Esophagus mucosa (tissue), 1 donor: Measurements from ENCODE around the gene SECISBP2L. TPM values are rescaled to one million over a fixed set of nuclear protein-coding genes. Genes with fewer than 3 reads are reported as not detected.
"Not testable (repeated sequence)": the region's sequence is repeated elsewhere in the genome, so short reads cannot be mapped to it uniquely, and the experiment has no call there.

Experiments used
- ATAC-seq: fragments of 200-7000 bp; cut with Tn5 transposase; one replicate; pipeline ENCODE4 v1.9.1; 2020
- total RNA-seq: library from RNA; stranded (reverse); gene quantifications from one replicate; pipeline ENCODE4 v1.2.4, GENCODE V29; 2023
- donor health status: DM: yes; HTN: yes; CAD: no.

The SECISBP2L gene, protein sequence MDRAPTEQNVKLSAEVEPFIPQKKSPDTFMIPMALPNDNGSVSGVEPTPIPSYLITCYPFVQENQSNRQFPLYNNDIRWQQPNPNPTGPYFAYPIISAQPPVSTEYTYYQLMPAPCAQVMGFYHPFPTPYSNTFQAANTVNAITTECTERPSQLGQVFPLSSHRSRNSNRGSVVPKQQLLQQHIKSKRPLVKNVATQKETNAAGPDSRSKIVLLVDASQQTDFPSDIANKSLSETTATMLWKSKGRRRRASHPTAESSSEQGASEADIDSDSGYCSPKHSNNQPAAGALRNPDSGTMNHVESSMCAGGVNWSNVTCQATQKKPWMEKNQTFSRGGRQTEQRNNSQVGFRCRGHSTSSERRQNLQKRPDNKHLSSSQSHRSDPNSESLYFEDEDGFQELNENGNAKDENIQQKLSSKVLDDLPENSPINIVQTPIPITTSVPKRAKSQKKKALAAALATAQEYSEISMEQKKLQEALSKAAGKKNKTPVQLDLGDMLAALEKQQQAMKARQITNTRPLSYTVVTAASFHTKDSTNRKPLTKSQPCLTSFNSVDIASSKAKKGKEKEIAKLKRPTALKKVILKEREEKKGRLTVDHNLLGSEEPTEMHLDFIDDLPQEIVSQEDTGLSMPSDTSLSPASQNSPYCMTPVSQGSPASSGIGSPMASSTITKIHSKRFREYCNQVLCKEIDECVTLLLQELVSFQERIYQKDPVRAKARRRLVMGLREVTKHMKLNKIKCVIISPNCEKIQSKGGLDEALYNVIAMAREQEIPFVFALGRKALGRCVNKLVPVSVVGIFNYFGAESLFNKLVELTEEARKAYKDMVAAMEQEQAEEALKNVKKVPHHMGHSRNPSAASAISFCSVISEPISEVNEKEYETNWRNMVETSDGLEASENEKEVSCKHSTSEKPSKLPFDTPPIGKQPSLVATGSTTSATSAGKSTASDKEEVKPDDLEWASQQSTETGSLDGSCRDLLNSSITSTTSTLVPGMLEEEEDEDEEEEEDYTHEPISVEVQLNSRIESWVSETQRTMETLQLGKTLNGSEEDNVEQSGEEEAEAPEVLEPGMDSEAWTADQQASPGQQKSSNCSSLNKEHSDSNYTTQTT
- total RNA-seq = 19.3 TPM

DNA sequence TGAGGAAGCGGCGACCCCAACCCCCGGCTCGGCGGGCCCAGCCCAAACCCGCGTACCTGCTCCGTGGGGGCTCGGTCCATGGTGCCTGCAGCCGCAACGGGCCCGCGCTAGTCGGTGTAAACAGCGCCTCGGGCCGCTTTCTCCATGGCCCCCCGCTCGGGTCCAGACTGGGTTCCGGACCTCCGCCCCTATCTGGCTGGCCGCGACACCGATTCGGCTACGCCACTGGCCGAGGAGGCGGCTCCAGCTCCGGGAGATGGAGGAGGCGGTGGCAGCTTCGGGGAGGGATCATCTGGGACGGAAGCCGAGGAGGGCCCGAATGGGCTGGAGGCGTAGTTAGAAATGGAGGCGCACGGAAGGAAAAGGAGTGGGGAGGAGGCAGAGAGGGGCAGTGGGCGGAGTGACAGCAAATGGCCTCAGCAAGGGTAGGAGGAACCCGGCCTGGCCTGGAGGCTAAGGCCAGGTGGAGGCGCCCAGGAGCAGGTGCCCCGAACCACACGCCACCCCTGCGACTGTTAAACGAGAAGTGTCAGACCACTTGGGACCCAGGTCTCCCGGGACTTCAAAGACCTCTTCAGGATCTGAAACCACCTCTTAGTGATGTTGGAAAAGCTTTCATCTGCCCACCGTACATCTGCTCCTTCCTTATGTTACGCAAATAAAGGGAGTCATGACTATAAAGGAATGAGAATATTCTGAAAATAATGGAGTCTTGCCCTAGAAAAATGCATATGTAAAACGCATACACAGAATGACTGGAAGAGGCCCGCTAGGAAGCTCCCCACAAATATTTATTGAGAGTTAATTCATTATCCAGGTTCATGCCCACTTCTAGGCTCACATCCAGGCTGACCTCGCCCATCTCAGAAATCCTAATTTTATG is at the start of gene SECISBP2L:
TSS of gene SECISBP2L (minus strand) at position 227 of the 883 bp plus-strand sequence. CDS start at position 80, 147 bp downstream.
- ATAC-seq = peak; percentile 99

DNA sequence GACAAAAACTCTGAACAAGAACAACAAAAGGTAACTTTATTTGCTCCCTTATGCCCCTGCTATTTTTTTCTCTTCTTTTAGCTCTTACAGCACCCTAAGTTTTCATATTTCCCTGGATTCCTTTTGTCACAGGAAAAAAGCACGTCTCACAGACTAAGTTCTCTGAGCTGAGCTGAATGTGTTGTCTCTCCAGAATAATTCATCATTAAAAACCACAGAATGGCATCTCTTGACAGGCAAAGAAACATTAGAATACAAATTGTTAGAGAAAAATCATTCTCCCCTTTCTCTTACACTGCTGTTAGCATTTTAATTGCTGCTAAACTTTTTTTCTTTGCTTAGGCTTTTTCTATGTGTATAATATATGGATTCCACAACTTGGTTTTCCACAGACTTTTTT is 48.7 kb upstream of the SECISBP2L start:
- ATAC-seq = no peak

DNA sequence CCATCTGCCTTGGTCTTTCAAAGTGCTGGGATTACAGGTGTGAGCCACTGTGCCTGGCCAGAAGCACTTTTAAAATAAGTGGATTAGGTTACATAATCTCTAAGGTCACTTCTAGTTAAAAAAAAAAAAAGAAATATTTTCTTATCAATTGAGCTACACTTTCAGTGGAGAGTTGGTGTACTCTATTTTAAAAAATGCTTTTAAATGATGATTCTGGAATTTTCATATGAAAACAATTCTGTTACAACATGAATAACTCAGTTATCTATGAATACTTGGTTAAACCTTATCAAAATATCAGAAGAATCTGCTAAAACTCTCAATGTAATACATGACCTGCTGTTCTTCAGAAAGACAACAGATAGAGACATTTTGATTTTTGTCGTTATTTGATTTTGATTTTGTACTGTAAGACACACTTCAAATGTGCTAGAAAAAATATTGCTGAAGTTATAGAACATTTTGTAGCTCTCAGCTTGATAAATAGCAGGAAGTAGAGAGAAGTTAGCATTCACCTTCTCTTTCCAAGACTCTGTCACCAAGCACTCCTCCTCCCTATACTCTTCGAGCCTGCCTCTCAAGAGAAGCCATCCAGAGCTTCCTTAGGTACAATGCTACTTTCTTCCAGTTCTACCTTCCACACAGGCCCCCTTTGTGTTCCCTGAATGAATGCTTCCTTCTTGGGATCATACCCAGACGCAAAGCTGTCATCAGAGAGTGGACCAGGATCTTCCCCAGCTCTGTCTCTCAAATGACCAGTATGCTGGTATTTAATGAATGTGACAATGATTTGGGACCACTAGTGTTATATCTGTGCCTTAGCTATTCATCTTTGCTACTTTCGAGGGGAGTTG is 47.2 kb upstream of the SECISBP2L start:
- ATAC-seq = no peak

DNA sequence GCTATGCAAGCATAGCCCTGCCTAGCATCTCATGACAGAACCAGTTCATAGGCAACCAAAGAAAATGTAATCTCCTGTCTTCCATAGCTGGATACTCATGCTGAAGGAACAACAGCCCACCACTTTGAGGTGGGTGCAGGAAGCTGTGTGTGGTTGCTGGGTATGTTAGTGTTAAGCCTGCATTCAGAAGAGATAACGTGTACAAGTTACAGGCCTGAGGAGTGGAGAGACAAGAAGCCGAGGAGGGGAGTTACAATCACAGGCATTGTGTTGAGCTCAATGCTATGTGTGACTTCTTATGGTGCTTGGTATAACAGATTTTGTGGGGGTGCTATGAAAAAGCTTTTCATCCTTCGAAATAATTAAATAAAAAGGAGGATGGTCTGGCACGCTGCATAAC is 42.8 kb upstream of the SECISBP2L start:
- ATAC-seq = no peak

DNA sequence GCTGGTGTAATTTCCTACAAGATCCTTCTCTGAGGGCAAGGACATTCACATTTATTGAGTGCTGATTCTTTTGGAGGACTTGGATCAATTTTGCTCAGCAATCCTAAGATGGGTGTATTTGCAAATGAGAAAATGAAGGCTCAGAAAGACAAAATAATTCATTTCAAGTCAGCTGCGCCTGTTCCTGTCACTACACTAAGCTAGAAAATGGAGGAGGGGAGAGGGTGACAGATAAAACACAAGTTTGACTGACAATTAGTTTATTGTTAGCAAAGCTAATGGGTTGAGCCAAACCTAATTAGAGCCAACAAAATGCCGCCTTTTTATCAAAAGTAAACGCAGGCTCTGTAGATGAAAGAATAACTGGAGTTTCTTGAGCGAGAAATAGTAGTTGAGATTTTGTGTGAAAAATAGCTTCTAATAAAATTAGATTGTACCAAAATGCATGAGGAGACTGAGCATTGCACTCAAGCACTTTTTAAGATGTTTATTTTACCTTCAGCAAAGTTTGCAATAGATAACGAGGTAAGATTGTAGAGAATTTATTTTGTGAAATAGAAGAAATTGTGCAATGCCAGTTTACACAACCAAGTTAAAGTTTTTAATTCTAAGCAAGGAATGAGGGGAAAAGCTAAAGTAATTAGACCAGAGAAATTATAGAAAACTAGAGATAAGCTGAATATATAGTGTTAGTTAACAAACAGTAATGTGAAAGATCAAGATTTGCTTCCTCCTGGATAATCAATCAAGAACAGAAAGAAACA is 39.6 kb upstream of the SECISBP2L start:
- ATAC-seq = no peak

DNA sequence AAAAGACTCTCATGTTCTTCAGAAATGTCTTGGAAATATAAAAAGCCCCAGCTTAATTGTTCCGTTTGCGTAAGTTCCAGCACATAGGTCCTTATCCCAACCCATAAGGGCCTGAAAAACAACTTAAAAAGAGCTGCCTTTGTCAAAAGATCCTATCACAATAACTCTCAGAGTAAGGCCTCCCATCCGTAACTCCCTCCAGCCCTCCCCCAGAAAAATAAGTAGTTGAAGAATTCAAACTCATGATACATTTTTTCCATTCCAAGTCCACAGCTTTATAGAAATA is 38.0 kb upstream of the SECISBP2L start:
- no peak for ATAC-seq

DNA sequence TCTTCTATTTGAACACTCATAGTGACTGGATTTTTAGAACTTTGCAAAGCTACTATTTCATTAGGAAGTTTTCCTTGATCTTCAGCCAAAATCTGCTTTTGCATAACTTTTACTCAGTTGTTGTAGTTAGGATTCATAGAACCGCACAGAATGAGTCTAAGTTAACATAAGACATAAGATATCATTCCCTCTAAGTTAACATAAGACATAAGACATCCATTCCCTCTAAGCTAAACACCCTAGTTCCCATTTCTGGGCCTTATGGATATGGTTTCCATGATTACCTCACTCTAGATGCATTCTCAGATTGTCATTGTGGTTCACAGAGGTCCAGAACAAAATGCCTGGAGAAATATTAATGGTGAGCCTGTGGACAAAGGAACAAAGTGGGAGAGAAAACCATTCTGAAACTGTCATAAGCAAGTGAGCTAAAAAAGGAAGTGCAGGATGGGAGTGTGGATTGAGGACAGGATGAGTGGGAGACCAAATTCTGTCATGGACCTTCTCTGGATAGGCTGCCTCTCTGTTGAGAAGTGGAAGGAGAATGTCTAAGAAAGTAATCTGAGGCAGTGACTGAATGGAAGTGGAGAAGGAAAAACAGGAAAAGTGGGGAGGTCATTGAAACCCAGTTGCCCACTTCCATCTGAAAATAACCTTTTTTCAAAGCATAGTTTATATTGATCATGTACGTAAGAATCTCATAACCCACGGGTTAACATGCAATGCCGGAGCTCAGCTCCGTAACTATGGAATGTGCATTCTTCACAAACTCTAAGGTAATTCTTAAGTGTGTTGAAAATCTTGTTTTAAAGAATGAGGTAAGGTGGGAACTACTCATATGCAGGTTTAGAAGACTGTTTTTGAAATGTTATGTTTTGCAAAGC is 37.4 kb upstream of the SECISBP2L start:
- ATAC-seq = no peak

DNA sequence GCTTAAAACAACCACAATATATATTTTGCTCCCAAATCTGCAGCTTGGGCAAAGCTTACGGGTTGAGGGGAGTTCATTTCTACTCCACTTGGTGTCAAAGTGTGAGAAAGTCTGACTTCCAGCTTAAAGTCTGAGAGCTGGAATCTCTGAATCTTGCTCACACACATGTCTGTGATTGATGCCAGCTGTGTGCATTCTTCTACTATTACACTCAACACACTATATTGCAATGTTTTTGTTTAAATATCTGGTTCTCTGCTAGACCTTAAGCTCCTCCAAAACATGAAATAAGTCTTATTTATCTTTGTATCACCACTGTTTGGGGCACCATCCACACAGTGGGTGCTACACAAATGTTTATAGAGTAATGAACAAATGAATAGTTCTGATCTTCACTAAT is 36.7 kb upstream of the SECISBP2L start:
- no peak for ATAC-seq

DNA sequence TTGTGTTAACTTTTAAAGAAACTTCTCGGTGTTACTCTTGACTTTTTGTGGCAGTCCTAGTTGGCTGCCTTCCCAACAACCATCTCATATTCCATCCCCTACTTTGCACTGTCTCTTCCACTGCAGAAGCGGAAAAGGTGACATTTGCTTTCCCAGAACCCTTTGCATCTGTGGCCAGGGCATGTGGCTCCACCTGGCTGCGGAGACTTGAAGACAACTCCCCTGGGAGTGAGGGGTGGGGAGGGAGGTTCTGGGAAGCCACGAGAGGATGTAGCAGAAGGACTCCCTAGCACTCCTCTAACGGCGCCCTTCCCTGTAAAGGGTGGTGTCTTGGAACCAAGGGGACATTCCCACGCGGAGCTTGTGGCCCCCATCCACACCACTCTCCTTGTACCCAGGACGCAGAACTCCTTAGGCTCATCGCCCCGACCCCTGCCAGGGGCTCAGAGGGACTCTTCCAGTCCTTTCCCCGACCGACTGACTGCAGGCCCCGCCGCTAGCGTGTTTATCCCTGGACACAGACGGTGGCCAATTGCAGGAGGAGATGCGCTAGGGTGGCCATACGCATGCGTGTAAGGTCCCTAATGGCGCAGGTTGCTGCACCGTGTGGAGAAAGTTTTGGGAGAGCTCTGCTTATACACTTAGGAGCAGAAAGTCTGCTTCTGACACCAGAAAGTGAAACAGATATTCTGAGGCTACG is 33.2 kb upstream of the SECISBP2L start:
- ATAC-seq = no peak

DNA sequence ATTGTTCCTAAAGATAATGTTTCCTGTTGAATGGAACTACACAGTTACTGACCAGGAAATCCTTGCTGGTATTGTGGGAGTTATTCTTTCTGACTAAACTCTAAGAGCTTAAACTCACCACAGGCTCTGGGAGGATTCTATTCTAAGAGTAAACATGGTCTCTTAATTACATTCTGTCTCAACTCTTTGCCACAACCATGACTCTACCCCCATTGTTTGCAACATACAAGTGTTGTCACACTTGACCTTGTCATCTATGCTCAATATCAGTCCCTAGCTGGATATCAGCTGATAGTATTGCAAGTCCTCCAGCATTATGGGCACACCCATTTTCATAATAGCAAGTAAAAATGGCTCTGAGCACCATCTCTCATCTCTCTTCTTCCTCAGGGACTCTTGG is 29.6 kb upstream of the SECISBP2L start:
- ATAC-seq = no peak

DNA sequence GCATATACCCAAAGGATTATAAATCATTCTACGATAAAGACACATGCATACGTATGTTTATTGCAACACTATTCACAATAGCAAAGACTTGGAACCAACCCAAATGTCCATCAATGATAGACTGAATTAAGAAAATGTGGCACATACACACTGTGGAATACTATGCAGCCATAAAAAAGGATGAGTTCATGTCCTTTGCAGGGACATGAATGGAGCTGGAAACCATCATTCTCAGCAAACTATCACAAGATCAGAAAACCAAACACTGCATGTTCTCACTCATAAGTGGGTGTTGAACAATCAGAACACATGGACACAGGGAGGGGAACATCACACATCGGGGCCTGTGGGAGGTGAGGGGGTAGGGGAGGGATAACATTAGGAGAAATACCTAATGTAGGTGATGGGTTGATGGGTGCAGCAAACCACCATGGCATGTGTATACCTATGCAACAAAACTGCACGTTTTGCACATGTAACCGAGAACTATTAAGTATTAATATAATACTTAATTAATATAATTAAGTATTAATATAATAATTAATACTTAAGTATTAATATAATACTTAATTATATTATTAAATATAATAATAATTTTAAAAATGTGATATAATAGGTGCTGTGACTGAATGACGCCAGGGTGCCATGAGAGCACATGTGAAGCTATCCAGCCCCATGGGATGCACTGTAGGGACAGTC is 28.5 kb upstream of the SECISBP2L start:
- not testable (repeated sequence) for ATAC-seq

DNA sequence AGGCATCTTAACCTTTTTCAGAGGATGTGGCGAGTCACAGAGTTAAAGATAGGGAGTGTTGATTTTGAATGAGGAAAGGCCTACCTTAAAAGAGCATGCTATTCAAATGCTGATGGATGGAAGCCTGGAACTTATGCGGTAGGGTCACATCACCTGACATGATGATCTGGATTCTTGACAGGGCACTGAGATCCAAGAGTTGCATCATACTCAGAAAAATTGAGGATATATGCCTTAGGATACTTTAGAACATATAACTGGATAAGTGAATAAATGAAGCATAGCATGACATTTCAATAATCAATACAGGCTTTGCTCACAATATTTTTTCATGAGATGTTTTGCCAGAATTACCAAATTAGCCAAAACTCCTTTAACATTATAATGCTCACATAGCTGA is 20.1 kb upstream of the SECISBP2L start:
- ATAC-seq = no peak

DNA sequence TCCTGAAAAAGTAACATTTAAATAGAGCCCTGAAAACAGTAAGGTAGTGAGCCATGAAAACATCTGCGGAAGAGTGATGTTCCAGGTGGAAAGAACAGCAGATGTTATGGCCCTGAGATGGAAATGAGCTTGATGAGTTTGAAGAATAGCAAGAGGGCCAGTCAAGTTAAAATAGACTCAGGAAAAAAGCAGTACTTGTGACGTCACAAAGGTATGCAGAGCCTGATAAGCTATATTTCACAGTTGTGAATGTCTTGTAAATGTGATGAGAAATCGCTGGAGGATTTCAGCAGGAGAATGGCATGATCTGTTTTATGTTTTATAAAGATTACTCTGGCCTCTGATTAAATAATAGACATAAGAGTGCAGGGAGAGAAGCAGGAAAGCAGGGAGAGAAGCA is 18.6 kb upstream of the SECISBP2L start:
- ATAC-seq = no peak

DNA sequence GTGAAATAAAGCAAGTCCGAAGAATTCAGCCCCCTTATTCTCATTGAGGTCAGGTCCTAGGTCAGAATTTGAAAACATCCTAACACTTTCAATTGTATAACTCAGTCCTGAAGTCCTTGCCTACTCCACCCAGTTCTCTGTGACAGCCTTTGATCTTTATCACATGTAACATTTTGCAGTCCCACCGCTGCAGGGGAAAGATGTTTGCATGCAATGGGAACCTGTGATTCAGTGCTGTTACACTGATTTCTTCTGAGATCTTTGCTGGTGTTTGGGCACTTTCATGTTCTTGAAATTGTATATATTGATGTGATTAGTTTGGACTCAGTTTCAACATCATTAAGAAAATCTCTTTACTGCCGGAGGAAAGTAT is 18.0 kb upstream of the SECISBP2L start:
- ATAC-seq = no peak

DNA sequence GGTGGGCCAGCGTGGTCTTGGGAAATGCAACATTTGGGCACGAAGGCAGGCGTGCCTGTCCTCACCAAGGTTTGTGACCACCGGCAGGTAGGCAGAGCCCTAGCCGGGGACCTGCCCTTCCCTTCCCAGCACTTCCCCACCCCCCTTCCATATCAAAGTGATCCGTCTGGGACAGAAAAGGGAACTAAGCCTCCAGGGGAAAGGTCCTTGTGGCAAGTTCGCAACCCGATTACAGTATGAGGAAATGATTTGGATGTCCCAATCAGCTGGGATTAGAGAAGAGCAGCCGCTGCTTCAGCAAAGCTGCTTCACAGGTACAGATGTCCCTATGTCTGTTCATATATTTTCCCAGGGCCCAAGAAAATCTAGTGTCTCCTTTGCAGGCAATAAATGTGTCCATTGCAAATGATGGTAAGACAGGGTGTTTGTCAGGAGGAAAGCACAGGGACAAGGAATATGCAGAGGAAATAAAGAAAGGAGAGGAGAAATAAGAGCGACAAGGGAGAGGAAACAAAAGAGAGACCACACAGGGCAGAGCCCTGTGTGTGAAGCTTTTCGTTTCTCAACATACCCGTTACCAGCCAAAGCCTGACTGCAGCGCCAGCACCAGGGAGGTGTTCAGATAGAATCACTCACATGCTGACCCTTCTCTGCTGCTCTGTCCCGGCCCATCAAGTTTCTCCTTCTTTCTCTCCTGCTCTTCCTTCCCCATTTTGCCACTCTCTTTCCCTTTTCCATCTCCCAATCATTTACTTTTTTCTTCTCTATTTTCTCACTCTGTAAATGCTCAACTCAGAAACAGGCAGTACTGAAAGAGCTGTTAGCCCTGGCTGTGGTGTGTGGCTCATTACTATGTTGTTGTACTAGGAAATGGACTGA is 17.4 kb upstream of the SECISBP2L start:
- no peak for ATAC-seq

DNA sequence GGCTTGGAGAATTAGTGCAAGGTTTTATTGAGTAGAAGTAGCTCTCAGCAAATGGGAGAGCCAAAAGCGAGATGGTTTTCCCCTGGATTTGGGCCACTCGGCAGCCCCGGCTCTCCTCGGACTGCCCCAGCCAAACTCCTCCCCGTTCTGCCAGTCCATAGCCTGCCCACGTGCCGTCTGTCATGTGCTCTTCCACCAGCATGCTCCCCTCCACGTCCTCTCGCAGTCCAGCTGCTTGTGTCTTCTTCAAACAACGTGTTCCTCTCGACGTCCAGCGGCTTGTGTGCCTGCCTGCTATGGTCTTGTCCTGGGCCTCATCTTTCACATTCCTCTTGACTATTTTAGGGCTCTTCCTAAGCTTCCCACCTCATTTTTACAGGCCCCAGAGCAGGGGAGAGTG is 16.7 kb upstream of the SECISBP2L start:
- ATAC-seq = no peak
